ENCODE results near the gene PDE4D. TPM values are rescaled to one million over a fixed set of nuclear protein-coding genes. Genes with fewer than 3 reads are reported as not detected.

Gene PDE4D
- total RNA-seq, 1 experiment from 2014 or later: 11.6 TPM

DNA sequence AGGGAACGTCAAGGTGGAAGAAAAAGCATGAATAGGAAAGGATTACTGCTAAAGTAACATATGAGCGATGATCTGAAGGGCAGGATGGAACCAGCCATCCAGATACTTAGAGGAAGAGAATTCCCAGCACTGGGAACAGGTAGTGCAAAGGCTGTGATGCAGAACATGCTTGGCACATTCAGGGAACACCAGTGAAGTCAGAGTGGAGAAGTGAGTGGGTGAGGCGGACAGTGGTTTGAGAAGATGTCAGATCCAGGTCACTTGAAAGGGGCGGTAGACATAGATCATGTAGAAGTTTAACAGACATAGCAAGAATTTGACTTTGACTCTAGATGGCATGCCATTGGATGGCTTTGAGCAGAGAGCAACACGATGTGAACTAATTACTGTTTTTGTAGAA lies 374.2 kb downstream of the PDE4D start:
- peaks cover 8% of the 10 kb centered on the region for H3K9me3 Mint-ChIP-seq (ENCODE audit: low read depth, unreplicated experiment)
- no peaks in the 10 kb centered on the region for H3K36me3 Mint-ChIP-seq (ENCODE audit: insufficient read depth, unreplicated experiment)
- no peak overlapping the region for H3K4me3 Mint-ChIP-seq (ENCODE audit: low read depth, unreplicated experiment)
- no peak for TF ChIP-seq CTCF (IDR thresholded peaks at IDR 0.05; ENCODE audit: unreplicated experiment)
- peaks cover 8% of the 10 kb centered on the region for H3K4me1 Mint-ChIP-seq (ENCODE audit: low read depth, unreplicated experiment)
- CTCF ChIA-PET: no interaction called here
- no peak overlapping the region for H3K27ac Mint-ChIP-seq (ENCODE audit: unreplicated experiment)
- no peak for DNase-seq
- intact Hi-C loops (cut with micrococcal nuclease; ENCODE audit: unreplicated experiment): no loop called here
- BruUV-seq (replicated peaks): no TSS peak
- H3K27me3 Mint-ChIP-seq (ENCODE audit: unreplicated experiment): no peaks in the 10 kb centered on the region

GRCh38 chr5:59517926-59518585 lies 375.5 kb downstream of the PDE4D start:
- H3K27me3 Mint-ChIP-seq (ENCODE audit: unreplicated experiment): no peaks in the 10 kb centered on the region
- BruUV-seq (replicated peaks): no TSS peak
- no peaks in the 10 kb centered on the region for H3K36me3 Mint-ChIP-seq (ENCODE audit: insufficient read depth, unreplicated experiment)
- H3K27ac Mint-ChIP-seq (ENCODE audit: unreplicated experiment): peak overlapping the region; percentile 14
- peaks cover 1% of the 10 kb centered on the region for H3K9me3 Mint-ChIP-seq (ENCODE audit: low read depth, unreplicated experiment)
- peaks cover 5% of the 10 kb centered on the region for H3K4me1 Mint-ChIP-seq (ENCODE audit: low read depth, unreplicated experiment)
- intact Hi-C loops (cut with micrococcal nuclease; ENCODE audit: unreplicated experiment): no loop called here
- no peak for TF ChIP-seq CTCF (IDR thresholded peaks at IDR 0.05; ENCODE audit: unreplicated experiment)
- DNase-seq: no peak
- no peak overlapping the region for H3K4me3 Mint-ChIP-seq (ENCODE audit: low read depth, unreplicated experiment)
- CTCF ChIA-PET: no interaction called here

GRCh38 chr5:59516161-59516560 lies 377.4 kb downstream of the PDE4D start:
- intact Hi-C loops (cut with micrococcal nuclease; ENCODE audit: unreplicated experiment): no loop called here
- CTCF ChIA-PET: no interaction called here
- TF ChIP-seq CTCF (IDR thresholded peaks at IDR 0.05; ENCODE audit: unreplicated experiment): no peak

GRCh38 chr5:59506285-59506877 lies 387.1 kb downstream of the PDE4D start:
- H3K27ac Mint-ChIP-seq (ENCODE audit: unreplicated experiment): no peak overlapping the region
- CTCF ChIA-PET: interaction anchor here (0.6 to 2.7 kb wide), 10 partner anchors 16 to 305 kb away, joined by 3 to 20 read pairs (median 4); no protein-coding TSS in a partner anchor
- BruUV-seq (replicated peaks): no TSS peak
- H3K36me3 Mint-ChIP-seq (ENCODE audit: insufficient read depth, unreplicated experiment): no peaks in the 10 kb centered on the region
- H3K27me3 Mint-ChIP-seq (ENCODE audit: unreplicated experiment): no peaks in the 10 kb centered on the region
- TF ChIP-seq CTCF (IDR thresholded peaks at IDR 0.05; ENCODE audit: unreplicated experiment): peak; percentile 34
- DNase-seq: no peak
- no peak overlapping the region for H3K4me3 Mint-ChIP-seq (ENCODE audit: low read depth, unreplicated experiment)
- intact Hi-C loops (cut with micrococcal nuclease; ENCODE audit: unreplicated experiment): loop anchor here (1.0 to 5.0 kb wide), 5 partner anchors 81 to 294 kb away; no protein-coding TSS in a partner anchor
- no peaks in the 10 kb centered on the region for H3K9me3 Mint-ChIP-seq (ENCODE audit: low read depth, unreplicated experiment)
- H3K4me1 Mint-ChIP-seq (ENCODE audit: low read depth, unreplicated experiment): no peaks in the 10 kb centered on the region

More at GRCh38 chr5:59516161-59516560, 377.4 kb downstream of the PDE4D start:
- DNase-seq: no peak
- Mint-ChIP-seq H3K9me3 (ENCODE audit: low read depth, unreplicated experiment) (no peaks in the 10 kb centered on the region), H3K4me3 (ENCODE audit: low read depth, unreplicated experiment) (no peak overlapping the region), H3K27me3 (ENCODE audit: unreplicated experiment) (no peaks in the 10 kb centered on the region), H3K27ac (ENCODE audit: unreplicated experiment) (no peak overlapping the region), H3K4me1 (ENCODE audit: low read depth, unreplicated experiment) (no peaks in the 10 kb centered on the region), H3K36me3 (ENCODE audit: insufficient read depth, unreplicated experiment) (no peaks in the 10 kb centered on the region)
- BruUV-seq (replicated peaks): no TSS peak

All from Calu3 (cell line).